ENCODE data around the gene RNF138. TPM values are rescaled to one million over a fixed set of nuclear protein-coding genes. Genes with fewer than 3 reads are reported as not detected.

The RNF138 gene
- total and polyA plus RNA-seq, 2 experiments from 2014 or later: 58.0 to 89.6 TPM

- no peak overlapping the region for H2AFZ ChIP-seq
- H3K36me3 Mint-ChIP-seq (ENCODE audit: low read depth): no peaks in the 10 kb centered on the region
- ATAC-seq (no peak), DNase-seq (ENCODE audit: low spot score) (no peak)
- no peak for TF ChIP-seq EZH2phosphoT487 (IDR thresholded peaks at IDR 0.05; ENCODE audit: unreplicated experiment)
- TF ChIP-seq, protein P1, sequence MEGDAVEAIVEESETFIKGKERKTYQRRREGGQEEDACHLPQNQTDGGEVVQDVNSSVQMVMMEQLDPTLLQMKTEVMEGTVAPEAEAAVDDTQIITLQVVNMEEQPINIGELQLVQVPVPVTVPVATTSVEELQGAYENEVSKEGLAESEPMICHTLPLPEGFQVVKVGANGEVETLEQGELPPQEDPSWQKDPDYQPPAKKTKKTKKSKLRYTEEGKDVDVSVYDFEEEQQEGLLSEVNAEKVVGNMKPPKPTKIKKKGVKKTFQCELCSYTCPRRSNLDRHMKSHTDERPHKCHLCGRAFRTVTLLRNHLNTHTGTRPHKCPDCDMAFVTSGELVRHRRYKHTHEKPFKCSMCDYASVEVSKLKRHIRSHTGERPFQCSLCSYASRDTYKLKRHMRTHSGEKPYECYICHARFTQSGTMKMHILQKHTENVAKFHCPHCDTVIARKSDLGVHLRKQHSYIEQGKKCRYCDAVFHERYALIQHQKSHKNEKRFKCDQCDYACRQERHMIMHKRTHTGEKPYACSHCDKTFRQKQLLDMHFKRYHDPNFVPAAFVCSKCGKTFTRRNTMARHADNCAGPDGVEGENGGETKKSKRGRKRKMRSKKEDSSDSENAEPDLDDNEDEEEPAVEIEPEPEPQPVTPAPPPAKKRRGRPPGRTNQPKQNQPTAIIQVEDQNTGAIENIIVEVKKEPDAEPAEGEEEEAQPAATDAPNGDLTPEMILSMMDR (conservative IDR thresholded peaks at IDR 0.05; ENCODE audit: low read depth in 2 of 2): no peak
- TF ChIP-seq POLR2AphosphoS5 (IDR thresholded peaks at IDR 0.05; ENCODE audit: low read depth): no peak
- no peak for TF ChIP-seq ZNF331 (CRISPR knock-in tag; IDR thresholded peaks at IDR 0.05; ENCODE audit: low read depth)
- H3K4me3 Mint-ChIP-seq: no peak overlapping the region
- no peaks in the 10 kb centered on the region for H3K36me3 ChIP-seq (ENCODE audit: insufficient read depth)
- H3K9me2 ChIP-seq (ENCODE audit: insufficient read depth): peaks cover 2% of the 10 kb centered on the region; the same call in 1 of the 2 replicates
- H3K27ac Mint-ChIP-seq: no peak overlapping the region
- no peak overlapping the region for H3K4me3 ChIP-seq
- H3K27ac ChIP-seq (ENCODE audit: low read depth): no peak overlapping the region
- H3F3A ChIP-seq (replicated peaks; ENCODE audit: low read depth): no peaks in the 10 kb centered on the region
- H3K4me2 ChIP-seq: no peak overlapping the region
- H3K4me1 Mint-ChIP-seq: no peaks in the 10 kb centered on the region
- no peaks in the 10 kb centered on the region for H3K27me3 Mint-ChIP-seq (ENCODE audit: insufficient read depth, low read depth, poor library complexity)
- H3K79me2 ChIP-seq (replicated peaks; ENCODE audit: insufficient read depth): no peaks in the 10 kb centered on the region
- H3K9me3 Mint-ChIP-seq: peaks cover 3% of the 10 kb centered on the region; the same call in 1 of the 3 replicates
- H4K20me1 ChIP-seq (replicated peaks; ENCODE audit: insufficient read depth): no peaks in the 10 kb centered on the region
- H3K27me3 ChIP-seq (ENCODE audit: insufficient read depth): no peaks in the 10 kb centered on the region
- no peaks in the 10 kb centered on the region for H3K4me1 ChIP-seq (ENCODE audit: insufficient read depth)
Observed at GRCh38 chr18:32167980-32168730, 76.5 kb downstream of the RNF138 start.

DNA sequence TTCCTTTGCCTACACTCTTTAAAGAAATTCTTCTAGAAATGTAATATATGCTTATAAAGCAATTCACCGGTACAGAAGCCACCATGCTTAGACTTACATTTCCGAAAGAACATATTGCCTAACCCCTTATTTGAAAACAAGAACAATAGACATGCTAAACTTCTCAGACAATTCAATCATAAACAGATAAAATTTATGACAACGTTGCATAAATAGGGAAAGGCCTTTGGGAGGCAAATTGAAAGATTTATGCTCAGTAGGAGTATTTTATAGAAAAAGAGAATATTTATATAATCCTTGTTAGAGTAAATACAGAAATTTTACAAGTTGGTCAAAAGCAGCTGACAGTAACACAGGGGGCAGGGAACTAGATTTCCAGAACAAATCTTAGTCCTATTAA, 82.0 kb downstream of the RNF138 start:
- Histone ChIP-seq H3F3A (replicated peaks; ENCODE audit: low read depth) (no peaks in the 10 kb centered on the region), H3K9me2 (ENCODE audit: insufficient read depth) (no peaks in the 10 kb centered on the region), H3K4me2 (no peak overlapping the region), H4K20me1 (replicated peaks; ENCODE audit: insufficient read depth) (no peaks in the 10 kb centered on the region), H2AFZ (no peak overlapping the region), H3K27ac (ENCODE audit: low read depth) (no peak overlapping the region), H3K4me3 (no peak overlapping the region), H3K4me1 (ENCODE audit: insufficient read depth) (no peaks in the 10 kb centered on the region), H3K79me2 (replicated peaks; ENCODE audit: insufficient read depth) (no peaks in the 10 kb centered on the region), H3K27me3 (ENCODE audit: insufficient read depth) (no peaks in the 10 kb centered on the region), H3K36me3 (ENCODE audit: insufficient read depth) (no peaks in the 10 kb centered on the region)
- Mint-ChIP-seq H3K9me3 (peaks cover 3% of the 10 kb centered on the region; the same call in 1 of the 3 replicates), H3K4me3 (no peak overlapping the region), H3K27ac (no peak overlapping the region), H3K36me3 (ENCODE audit: low read depth) (no peaks in the 10 kb centered on the region), H3K27me3 (ENCODE audit: insufficient read depth, low read depth, poor library complexity) (peaks cover 3% of the 10 kb centered on the region), H3K4me1 (no peaks in the 10 kb centered on the region)
- DNase-seq (ENCODE audit: low spot score): no peak
- ATAC-seq: no peak
- TF ChIP-seq REST (IDR thresholded peaks at IDR 0.05; ENCODE audit: unreplicated experiment) (no peak), STAT1 (IDR thresholded peaks at IDR 0.05; ENCODE audit: unreplicated experiment) (no peak), ETS1 (IDR thresholded peaks at IDR 0.05) (no peak), POLR2AphosphoS5 (IDR thresholded peaks at IDR 0.05; ENCODE audit: low read depth) (no peak), ZNF114 (CRISPR knock-in tag; IDR thresholded peaks at IDR 0.05) (no peak), JUNB (IDR thresholded peaks at IDR 0.05; ENCODE audit: unreplicated experiment) (no peak), CREB1 (CRISPR knock-in tag; IDR thresholded peaks at IDR 0.05; ENCODE audit: low read depth) (no peak), NANOG (IDR thresholded peaks at IDR 0.05; ENCODE audit: borderline replicate concordance) (no peak), ZNF331 (CRISPR knock-in tag; IDR thresholded peaks at IDR 0.05; ENCODE audit: low read depth) (no peak), EZH2phosphoT487 (IDR thresholded peaks at IDR 0.05; ENCODE audit: unreplicated experiment) (no peak)

Measured in GM23338 (cell line).